IPS DF 19.7 (cell line): ENCODE data around the gene ZNF584.
"Not testable (repeated sequence)": the region's sequence is repeated elsewhere in the genome, so short reads cannot be mapped to it uniquely, and the experiment has no call there.

ENCODE experiments used
- DNase-seq: peaks from one replicate; pipeline ENCODE4 v3.0.0-alpha.2; 2013; ENCODE audit warnings: low read depth, low spot score

The ZNF584 gene

GRCh38 chr19:58408152-58409009, at the start of gene ZNF584:
Gene ZNF584 (plus strand): TSS chr19:58408649. CDS start chr19:58409148, 499 bp downstream.
- DNase-seq, result peak; percentile 80

- DNase-seq, result no peak
Observed at GRCh38 chr19:58361900-58362271, 46.6 kb upstream of the ZNF584 start.

GRCh38 chr19:58362272-58362994, 46.0 kb upstream of the ZNF584 start, which contains the start of gene ZNF497:
Gene ZNF497 (minus strand): TSS chr19:58362751. CDS start chr19:58357635, 5,116 bp downstream.
- peak; percentile 78 for DNase-seq

GRCh38 chr19:58364146-58364545, 44.3 kb upstream of the ZNF584 start:
- DNase-seq, result no peak

- DNase-seq, result no peak
Observed at GRCh38 chr19:58366585-58367430, 41.6 kb upstream of the ZNF584 start.

- DNase-seq, result no peak
Observed at GRCh38 chr19:58367698-58368454, 40.6 kb upstream of the ZNF584 start.

- DNase-seq, result no peak
Observed at GRCh38 chr19:58368561-58369360, 39.7 kb upstream of the ZNF584 start.

- DNase-seq, result no peak
Observed at GRCh38 chr19:58372311-58373133, 35.9 kb upstream of the ZNF584 start.

GRCh38 chr19:58374200-58374599, 34.2 kb upstream of the ZNF584 start:
- no peak for DNase-seq

- not testable (repeated sequence) for DNase-seq
Observed at GRCh38 chr19:58376724-58377123, 31.7 kb upstream of the ZNF584 start.

- DNase-seq, result no peak
Observed at GRCh38 chr19:58379246-58379645, 29.2 kb upstream of the ZNF584 start.

- DNase-seq, result no peak
Observed at GRCh38 chr19:58380037-58380661, 28.3 kb upstream of the ZNF584 start.

GRCh38 chr19:58380662-58381459, 27.6 kb upstream of the ZNF584 start, which contains the start of gene ZNF837:
Gene ZNF837 (minus strand): TSS chr19:58381030. CDS start chr19:58369332, 11,698 bp downstream.
- DNase-seq, result peak; percentile 99

- DNase-seq, result no peak
Observed at GRCh38 chr19:58381460-58382212, 26.8 kb upstream of the ZNF584 start.

GRCh38 chr19:58382997-58383603, 25.3 kb upstream of the ZNF584 start:
- no peak for DNase-seq

- DNase-seq, result no peak
Observed at GRCh38 chr19:58385313-58385890, 23.0 kb upstream of the ZNF584 start.
